IMR-90 (cell line): Measurements from ENCODE around the gene ZBTB3. TPM values are rescaled to one million over a fixed set of nuclear protein-coding genes. Genes with fewer than 3 reads are reported as not detected.

Source experiments
- ATAC-seq: fragments of 200-7000 bp; cut with Tn5 transposase; 2 replicates; pipeline ENCODE4 v1.9.1; 2020; ENCODE audit warnings: low read depth, mild to moderate bottlenecking, moderate library complexity
- BruUV-seq: library from RNA; stranded (reverse); fragments of 400-500 nt; replicated peaks from 2 replicates; lab custom pipeline; 2021; lab: Mats Ljungman, UMichigan
- CTCF ChIA-PET: fragments of 300-600 bp; formaldehyde crosslinking; extraction: SDS; loops from one replicate; lab custom pipeline; 2021; ENCODE audit warnings: antibody characterized with exemption; lab: Yijun Ruan, JAX
- POLR2A ChIA-PET: fragments of 300-600 bp; sonication (Branson Sonifier 250); formaldehyde crosslinking; loops from one replicate; lab custom pipeline; 2022; ENCODE audit warnings: antibody characterized with exemption; ENCODE audit not compliant: unreplicated experiment; lab: Charles Lee
- DNase-seq: peaks from one replicate; pipeline ENCODE4 v3.0.0; 2013
- H2AFZ ChIP-seq: replicated peaks from 2 replicates; pipeline ENCODE3; 2013; ENCODE audit warnings: low read length, mild to moderate bottlenecking; ENCODE audit not compliant: poor library complexity
- H2AK5ac ChIP-seq: 2 replicates; pipeline ENCODE4 v1.6.1; 2013; ENCODE audit warnings: low read depth, low read length, inconsistent platforms
- H2AK9ac ChIP-seq: replicated peaks from 2 replicates; pipeline ENCODE3; 2013; ENCODE audit warnings: mild to moderate bottlenecking, low read depth, low read length, moderate library complexity; ENCODE audit not compliant: poor library complexity
- H2BK120ac ChIP-seq: 2 replicates; pipeline ENCODE4 v1.6.1; 2013; ENCODE audit warnings: low read depth, low read length, inconsistent platforms
- H2BK15ac ChIP-seq: 3 replicates; pipeline ENCODE4 v1.6.1; 2013; ENCODE audit warnings: low read depth, low read length, inconsistent platforms
- H2BK20ac ChIP-seq: 2 replicates; pipeline ENCODE4 v1.6.1; 2013; ENCODE audit warnings: low read depth, mild to moderate bottlenecking, inconsistent platforms, low read length, moderate library complexity
- H2BK5ac ChIP-seq: 2 replicates; pipeline ENCODE4 v1.6.1; 2013; ENCODE audit warnings: mild to moderate bottlenecking, low read depth, low read length, inconsistent platforms; ENCODE audit not compliant: poor library complexity, severe bottlenecking
- H3K14ac ChIP-seq: replicated peaks from 2 replicates; pipeline ENCODE4 v1.6.1; 2013; ENCODE audit warnings: low read depth, low read length, inconsistent platforms
- H3K18ac ChIP-seq: 2 replicates; pipeline ENCODE4 v1.6.1; 2013; ENCODE audit warnings: low read depth, low read length, control low read depth
- H3K23ac ChIP-seq: 2 replicates; pipeline ENCODE4 v1.6.1; 2013; ENCODE audit warnings: low read depth, low read length, inconsistent platforms
- H3K27ac ChIP-seq: 2 replicates; pipeline ENCODE4 v1.5.1; 2013; ENCODE audit warnings: mild to moderate bottlenecking, control low read depth, low read length; ENCODE audit not compliant: insufficient read depth
- H3K27me3 ChIP-seq: 2 replicates; pipeline ENCODE4 v1.6.1; 2013; ENCODE audit warnings: low read length; ENCODE audit not compliant: control insufficient read depth, insufficient read depth
- H3K36me3 ChIP-seq: 2 replicates; pipeline ENCODE4 v1.6.1; 2013; ENCODE audit warnings: low read length, mixed read lengths; ENCODE audit not compliant: control insufficient read depth, insufficient read depth
- H3K4ac ChIP-seq: 2 replicates; pipeline ENCODE4 v1.6.1; 2013; ENCODE audit warnings: low read depth, low read length, inconsistent platforms
- H3K4me1 ChIP-seq: 2 replicates; pipeline ENCODE4 v1.6.1; 2013; ENCODE audit warnings: low read length, mixed read lengths; ENCODE audit not compliant: control insufficient read depth, insufficient read depth
- H3K4me2 ChIP-seq: 2 replicates; pipeline ENCODE4 v1.6.1; 2013; ENCODE audit warnings: low read depth, mild to moderate bottlenecking, control low read depth, low read length, moderate library complexity
- H3K4me3 ChIP-seq: 2 replicates; pipeline ENCODE4 v1.5.1; 2013; ENCODE audit warnings: low read depth, mild to moderate bottlenecking, control low read depth, low read length, moderate library complexity; ENCODE audit not compliant: insufficient read depth
- H3K56ac ChIP-seq: 2 replicates; pipeline ENCODE4 v1.6.1; 2013; ENCODE audit warnings: low read length, inconsistent platforms; ENCODE audit not compliant: insufficient read depth; ENCODE audit errors: extremely low read depth
- H3K79me1 ChIP-seq, 2 experiments: 2 replicates each; pipeline ENCODE4 v1.6.1; 2013; ENCODE audit warnings: low read length in 2 of 2, inconsistent platforms in 1 of 2, low read depth in 1 of 2
- H3K9ac ChIP-seq: 2 replicates; pipeline ENCODE4 v1.6.1; 2013; ENCODE audit warnings: low read depth, low read length, control low read depth
- H3K9me1 ChIP-seq: 2 replicates; pipeline ENCODE4 v1.6.1; 2013; ENCODE audit warnings: low read length, inconsistent platforms; ENCODE audit not compliant: insufficient read depth
- H3K9me3 ChIP-seq: 2 replicates; pipeline ENCODE4 v1.6.1; 2013; ENCODE audit warnings: low read length; ENCODE audit not compliant: control insufficient read depth, insufficient read depth
- H4K20me1 ChIP-seq: 2 replicates; pipeline ENCODE4 v1.6.1; 2013; ENCODE audit warnings: low read length, inconsistent platforms; ENCODE audit not compliant: insufficient read depth
- H4K5ac ChIP-seq: 2 replicates; pipeline ENCODE4 v1.6.1; 2013; ENCODE audit warnings: mild to moderate bottlenecking, low read depth, low read length, control low read depth
- H4K8ac ChIP-seq, 2 experiments: 2 replicates each; pipeline ENCODE4 v1.6.1; 2013; ENCODE audit warnings: low read depth in 2 of 2, low read length in 2 of 2, control low read depth in 1 of 2, inconsistent platforms in 1 of 2
- H4K91ac ChIP-seq: 2 replicates; pipeline ENCODE4 v1.6.1; 2013; ENCODE audit warnings: low read depth, low read length, inconsistent platforms; ENCODE audit not compliant: insufficient read depth
- BHLHE40 ChIP-seq: fragments of 150-350 bp; IDR thresholded peaks from 2 replicates; pipeline ENCODE4 v1.6.1; 2016; ENCODE audit warnings: mild to moderate bottlenecking, low read depth, low read length
- CEBPB ChIP-seq: IDR thresholded peaks from 2 replicates; pipeline ENCODE4 v1.6.1; 2012; ENCODE audit warnings: low read depth, low read length, improper control_type of control experiment
- CHD1 ChIP-seq: IDR thresholded peaks from 2 replicates; pipeline ENCODE4 v1.6.1; 2012; ENCODE audit warnings: low read depth, low read length, improper control_type of control experiment
- FOS ChIP-seq: fragments of 150-350 bp; IDR thresholded peaks from 2 replicates; pipeline ENCODE4 v1.6.1; 2016; ENCODE audit warnings: low read depth, low read length
- MAFK ChIP-seq: IDR thresholded peaks from 2 replicates; pipeline ENCODE4 v1.6.1; 2012; ENCODE audit warnings: low read depth, low read length, improper control_type of control experiment
- MAZ ChIP-seq: IDR thresholded peaks from 2 replicates; pipeline ENCODE4 v1.6.1; 2012; ENCODE audit warnings: low read depth, mild to moderate bottlenecking, low read length, improper control_type of control experiment, moderate library complexity, borderline replicate concordance
- MXI1 ChIP-seq: IDR thresholded peaks from 2 replicates; pipeline ENCODE4 v1.6.1; 2012; ENCODE audit warnings: low read depth, mild to moderate bottlenecking, low read length, moderate library complexity, borderline replicate concordance
- NFE2L2 ChIP-seq: fragments of 150-350 bp; IDR thresholded peaks from 2 replicates; pipeline ENCODE4 v1.6.1; 2016; ENCODE audit warnings: low read depth, mild to moderate bottlenecking, low read length
- POLR2A ChIP-seq: IDR thresholded peaks from 2 replicates; pipeline ENCODE4 v1.6.1; 2012; ENCODE audit warnings: mild to moderate bottlenecking, low read depth, low read length
- RAD21 ChIP-seq: IDR thresholded peaks from 2 replicates; pipeline ENCODE4 v1.6.1; 2012; ENCODE audit warnings: low read length, improper control_type of control experiment
- RCOR1 ChIP-seq: IDR thresholded peaks from 2 replicates; pipeline ENCODE4 v1.6.1; 2012; ENCODE audit warnings: mild to moderate bottlenecking, low read length, improper control_type of control experiment; ENCODE audit not compliant: insufficient replicate concordance
- RFX5 ChIP-seq: IDR thresholded peaks from 2 replicates; pipeline ENCODE4 v1.8.0; 2012; ENCODE audit warnings: low read depth, mild to moderate bottlenecking, low read length, moderate library complexity
- SMC3 ChIP-seq: fragments of 150-350 bp; IDR thresholded peaks from 2 replicates; pipeline ENCODE4 v1.6.1; 2016; ENCODE audit warnings: low read depth, mild to moderate bottlenecking, antibody characterized with exemption, low read length, moderate library complexity
- WGBS, 2 experiments: methylation state at CpG; one replicate each; pipeline versions ENCODE4 v1.1.5 to v1.1.7; 2013; ENCODE audit warnings: missing lambda C conversion rate in 2 of 2; ENCODE audit not compliant: insufficient read length in 1 of 2; ENCODE audit errors: extremely low coverage in 2 of 2; 5-methylcytosine and 5-hydroxymethylcytosine counted together
- dilution Hi-C: fragments of 300-500 bp; cut with HindIII; formaldehyde crosslinking; loops from one replicate; pipeline ENCODE4 v1.14.3; 2018; ENCODE audit warnings: low sequenced_read_pairs; ENCODE audit not compliant: unreplicated experiment
- in situ Hi-C: fragments of 300-500 bp; cut with MboI; formaldehyde crosslinking; loops from 3 replicates; pipeline ENCODE4 v1.14.3; 2019; ENCODE audit warnings: low sequenced_read_pairs, inconsistent platforms, mixed read lengths
- intact Hi-C: fragments of 100-400 bp; cut with micrococcal nuclease; formaldehyde crosslinking; loops from 2 replicates; pipeline ENCODE4 v1.10.0; 2022
- polyA plus RNA-seq, 3 experiments: library from polyadenylated mRNA; depleted of rRNA; stranded (reverse); fragments of >200 nt; gene quantifications; 2 replicates each; pipeline ENCODE4 v1.2.3, GENCODE V29; 2012; ENCODE audit warnings: low replicate concordance in 1 of 3
- total RNA-seq: library from RNA; depleted of rRNA; stranded (reverse); fragments of >200 nt; gene quantifications from 2 replicates; pipeline ENCODE4 v1.2.3, GENCODE V29; 2012
- TF ChIP-seq, protein P1 (sequence below): conservative IDR thresholded peaks from 2 replicates; pipeline ENCODE4 v1.5.1; 2012; ENCODE audit warnings: mild to moderate bottlenecking, low read depth, low read length, improper control_type of control experiment
- TF ChIP-seq, protein P2 (sequence below): fragments of 150-350 bp; IDR thresholded peaks from 2 replicates; pipeline ENCODE4 v1.6.1; 2016; ENCODE audit warnings: low read depth, mild to moderate bottlenecking, low read length, moderate library complexity, borderline replicate concordance
- TF ChIP-seq, protein P3 (sequence below): fragments of 150-350 bp; IDR thresholded peaks from 2 replicates; pipeline ENCODE4 v1.6.1; 2017; ENCODE audit warnings: mild to moderate bottlenecking, antibody characterized with exemption, low read length, low read depth

Gene ZBTB3
- total and polyA plus RNA-seq, 2 of the 4 experiments (the other 2 are of a cell fraction) = 3.4 to 8.1 TPM

DNA sequence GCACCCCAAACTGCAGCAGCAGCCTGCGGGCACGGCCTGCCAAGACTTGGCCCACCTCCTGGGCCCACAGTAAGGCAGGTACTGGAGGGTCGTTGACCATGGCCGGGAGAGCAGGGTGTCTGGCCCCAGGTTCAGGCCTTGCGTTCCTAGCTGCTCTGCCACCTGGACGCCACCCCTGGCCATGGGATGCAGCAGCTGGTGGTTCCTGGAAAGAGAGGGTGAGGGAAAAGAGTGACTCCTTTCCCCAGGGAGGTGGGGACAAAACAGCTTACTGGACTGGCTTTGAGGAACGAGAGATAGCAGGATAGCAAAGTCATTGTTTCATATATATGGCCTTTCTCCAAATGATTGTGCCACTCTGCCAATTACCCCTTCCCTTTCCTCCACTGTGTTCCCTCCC is 48.5 kb downstream of the ZBTB3 start:
- H2AK9ac ChIP-seq = peak overlapping the region; percentile 91
- peaks cover 17% of the 10 kb centered on the region for H3K9me1 ChIP-seq
- H2AK5ac ChIP-seq = peak overlapping the region; percentile 52
- POLR2A ChIA-PET = interaction anchor here (0.5 to 1.1 kb wide), 2 partner anchors 21 to 603 kb away, joined by 3 to 11 read pairs; no protein-coding TSS in a partner anchor
- peak overlapping the region; percentile 80; the same call in 1 of the 2 replicates for H2BK120ac ChIP-seq
- peak overlapping the region; percentile 98 for H2AFZ ChIP-seq
- peak overlapping the region; percentile 41 for H2BK5ac ChIP-seq
- peaks cover 18 to 51% of the 10 kb centered on the region in 2 experiments for H3K79me1 ChIP-seq
- no peaks in the 10 kb centered on the region for H3K9me3 ChIP-seq
- H3K27me3 ChIP-seq = no peaks in the 10 kb centered on the region
- ATAC-seq = no peak
- no peak overlapping the region for H2BK20ac ChIP-seq
- no peak overlapping the region for H3K18ac ChIP-seq
- peak overlapping the region; percentile 79 for H3K9ac ChIP-seq
- intact Hi-C loops = no loop called here
- 0 out of 3 replicates have a peak overlapping the region, but pooled peaks have one; percentile 8 for H2BK15ac ChIP-seq
- peaks cover 16% of the 10 kb centered on the region for H3K4me1 ChIP-seq
- DNase-seq = no peak
- CTCF ChIA-PET = interaction anchor here (0.9 to 1.9 kb wide), 4 partner anchors 11 to 81 kb away, joined by 3 to 6 read pairs (median 4); partner anchors contain the start of gene LRRN4CL
- dilution Hi-C loops = no loop called here
- no peak for TF ChIP-seq RCOR1
- TF ChIP-seq RFX5 = no peak
- no peak for TF ChIP-seq MAZ
- no peak for TF ChIP-seq CHD1
- TF ChIP-seq POLR2A = no peak
- TF ChIP-seq, protein P1, sequence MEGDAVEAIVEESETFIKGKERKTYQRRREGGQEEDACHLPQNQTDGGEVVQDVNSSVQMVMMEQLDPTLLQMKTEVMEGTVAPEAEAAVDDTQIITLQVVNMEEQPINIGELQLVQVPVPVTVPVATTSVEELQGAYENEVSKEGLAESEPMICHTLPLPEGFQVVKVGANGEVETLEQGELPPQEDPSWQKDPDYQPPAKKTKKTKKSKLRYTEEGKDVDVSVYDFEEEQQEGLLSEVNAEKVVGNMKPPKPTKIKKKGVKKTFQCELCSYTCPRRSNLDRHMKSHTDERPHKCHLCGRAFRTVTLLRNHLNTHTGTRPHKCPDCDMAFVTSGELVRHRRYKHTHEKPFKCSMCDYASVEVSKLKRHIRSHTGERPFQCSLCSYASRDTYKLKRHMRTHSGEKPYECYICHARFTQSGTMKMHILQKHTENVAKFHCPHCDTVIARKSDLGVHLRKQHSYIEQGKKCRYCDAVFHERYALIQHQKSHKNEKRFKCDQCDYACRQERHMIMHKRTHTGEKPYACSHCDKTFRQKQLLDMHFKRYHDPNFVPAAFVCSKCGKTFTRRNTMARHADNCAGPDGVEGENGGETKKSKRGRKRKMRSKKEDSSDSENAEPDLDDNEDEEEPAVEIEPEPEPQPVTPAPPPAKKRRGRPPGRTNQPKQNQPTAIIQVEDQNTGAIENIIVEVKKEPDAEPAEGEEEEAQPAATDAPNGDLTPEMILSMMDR = no peak
- no peak for TF ChIP-seq CEBPB
- no peak for TF ChIP-seq MAFK
- TF ChIP-seq SMC3 = no peak
- no peak for TF ChIP-seq MXI1
- TF ChIP-seq, protein P2, sequence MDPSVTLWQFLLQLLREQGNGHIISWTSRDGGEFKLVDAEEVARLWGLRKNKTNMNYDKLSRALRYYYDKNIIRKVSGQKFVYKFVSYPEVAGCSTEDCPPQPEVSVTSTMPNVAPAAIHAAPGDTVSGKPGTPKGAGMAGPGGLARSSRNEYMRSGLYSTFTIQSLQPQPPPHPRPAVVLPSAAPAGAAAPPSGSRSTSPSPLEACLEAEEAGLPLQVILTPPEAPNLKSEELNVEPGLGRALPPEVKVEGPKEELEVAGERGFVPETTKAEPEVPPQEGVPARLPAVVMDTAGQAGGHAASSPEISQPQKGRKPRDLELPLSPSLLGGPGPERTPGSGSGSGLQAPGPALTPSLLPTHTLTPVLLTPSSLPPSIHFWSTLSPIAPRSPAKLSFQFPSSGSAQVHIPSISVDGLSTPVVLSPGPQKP = no peak
- no peak for TF ChIP-seq BHLHE40
- TF ChIP-seq, protein P3, sequence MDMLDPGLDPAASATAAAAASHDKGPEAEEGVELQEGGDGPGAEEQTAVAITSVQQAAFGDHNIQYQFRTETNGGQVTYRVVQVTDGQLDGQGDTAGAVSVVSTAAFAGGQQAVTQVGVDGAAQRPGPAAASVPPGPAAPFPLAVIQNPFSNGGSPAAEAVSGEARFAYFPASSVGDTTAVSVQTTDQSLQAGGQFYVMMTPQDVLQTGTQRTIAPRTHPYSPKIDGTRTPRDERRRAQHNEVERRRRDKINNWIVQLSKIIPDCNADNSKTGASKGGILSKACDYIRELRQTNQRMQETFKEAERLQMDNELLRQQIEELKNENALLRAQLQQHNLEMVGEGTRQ = no peak
- no peak for TF ChIP-seq FOS
- no peak for TF ChIP-seq RAD21
- no peak for TF ChIP-seq NFE2L2
- no peaks in the 10 kb centered on the region for H4K20me1 ChIP-seq
- no peak overlapping the region for H4K5ac ChIP-seq
- H3K4ac ChIP-seq = peak overlapping the region; percentile 90
- no TSS peak for BruUV-seq
- in situ Hi-C loops = no loop called here
- WGBS, 2 experiments = 83% methylated on average over 1 of the region's 7 CpGs; no CpG with 5 or more reads in 1 of the 2 experiments
- peak overlapping the region; percentile 99 for H3K23ac ChIP-seq
- H3K4me2 ChIP-seq = peak overlapping the region; percentile 88
- peak overlapping the region; percentile 15 for H3K27ac ChIP-seq
- H3K4me3 ChIP-seq = peak overlapping the region; percentile 55; the same call in 1 of the 2 replicates
- no peak overlapping the region for H4K91ac ChIP-seq
- H4K8ac ChIP-seq = peak overlapping the region; percentile 1 to 14; a peak in 2 of 4 replicates
- H3K56ac ChIP-seq = peak overlapping the region; percentile 75; the same call in 1 of the 2 replicates
- H3K14ac ChIP-seq = peak overlapping the region; percentile 97
- H3K36me3 ChIP-seq = peaks cover 9% of the 10 kb centered on the region
